Right hindlimb (tissue), 1 donor: ENCODE measurements around the gene FUT7.
A peak's percentile ranks its signal among the peaks of the same experiment; 100 is the strongest.
"Not testable (repeated sequence)": the region's sequence is repeated elsewhere in the genome, so short reads cannot be mapped to it uniquely, and the experiment has no call there.

ENCODE experiments used
- DNase-seq: peaks from one replicate; pipeline ENCODE4 v3.0.0-alpha.2; 2018

FUT7 gene

DNA sequence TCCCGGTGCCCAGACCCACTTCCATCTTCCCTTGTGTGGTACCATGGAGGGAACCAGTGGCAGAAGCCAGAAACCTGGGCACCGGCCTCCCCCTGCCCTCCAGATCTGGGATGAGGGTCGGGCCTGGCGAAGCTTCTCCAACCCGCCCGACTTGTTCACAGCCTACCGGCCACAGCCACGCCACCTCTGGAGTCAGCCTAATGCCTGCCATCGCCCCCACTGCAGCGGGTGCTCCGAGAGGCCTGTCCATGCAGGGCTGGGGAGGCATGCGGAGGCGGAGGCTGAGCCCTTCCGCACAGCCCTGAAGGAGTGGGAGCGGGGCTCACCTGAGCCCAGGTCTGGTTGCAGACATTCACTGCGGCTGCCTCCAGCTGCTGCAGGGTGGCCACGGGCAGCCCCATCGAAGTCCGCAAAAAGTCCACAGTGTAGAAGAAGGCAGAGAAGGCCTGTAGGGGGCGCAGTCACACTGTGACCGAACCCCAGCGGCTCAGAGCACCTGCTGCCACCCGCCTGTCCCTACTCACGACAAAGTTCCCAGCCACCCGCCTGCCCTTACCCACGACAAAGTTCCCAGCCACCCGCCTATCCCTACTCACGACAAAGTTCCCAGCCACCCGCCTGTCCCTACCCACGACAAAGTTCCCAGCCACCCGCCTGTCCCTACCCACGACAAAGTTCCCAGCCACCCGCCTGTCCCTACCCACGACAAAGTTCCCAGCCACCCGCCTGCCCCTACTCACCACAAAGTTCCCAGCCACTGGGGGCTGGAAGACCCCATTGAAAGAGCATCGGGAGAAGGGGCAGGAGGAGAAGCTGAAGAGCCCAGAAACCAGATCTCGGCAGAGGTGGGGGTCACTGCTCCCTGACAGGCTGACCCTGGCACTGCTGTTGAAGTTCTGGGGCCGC, 17.9 kb upstream of the FUT7 start:
- no peak for DNase-seq

DNA sequence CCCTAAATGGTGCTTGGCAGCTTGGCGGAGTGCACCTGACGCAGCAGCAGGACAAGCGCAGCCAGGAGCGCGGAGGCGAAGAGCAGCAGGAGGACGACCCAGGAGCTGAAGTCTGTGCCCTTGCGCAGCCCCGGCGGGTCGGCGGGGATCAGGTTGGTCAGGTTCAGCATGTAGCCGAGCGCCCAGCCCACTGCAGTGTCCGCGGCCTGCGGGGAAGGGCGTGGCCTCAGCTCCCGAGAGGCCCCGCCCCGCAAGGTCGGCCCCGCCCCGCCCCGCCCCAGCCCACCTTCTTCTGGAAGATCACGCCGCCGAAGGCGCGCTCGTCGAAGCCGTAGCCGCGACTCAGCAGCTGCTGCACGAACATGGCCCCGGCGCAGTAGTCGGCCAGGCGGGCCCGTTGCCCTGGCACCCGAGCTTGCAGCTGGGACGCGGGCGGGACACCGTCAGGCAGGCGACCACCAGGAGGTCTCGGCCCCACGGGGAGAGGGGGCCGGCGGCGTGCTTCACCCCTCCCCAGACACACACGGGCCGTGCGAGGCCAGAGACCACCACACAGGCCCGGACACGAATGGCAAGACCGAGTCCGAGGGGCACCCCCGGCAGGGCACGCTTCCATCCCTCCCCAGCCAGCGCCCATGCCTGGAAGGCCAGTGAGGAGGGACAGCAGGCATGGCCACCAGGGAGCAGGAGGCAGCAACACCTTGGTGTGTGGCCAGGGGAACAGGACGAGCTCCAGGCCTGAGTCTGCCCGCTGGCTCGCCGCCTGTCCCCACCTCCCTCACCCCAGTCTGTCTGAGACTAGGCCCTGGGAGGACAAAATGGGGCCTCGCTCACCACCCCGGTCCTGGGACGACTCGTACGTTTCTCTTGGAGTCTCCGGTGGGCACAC, 17.0 kb upstream of the FUT7 start:
- no peak for DNase-seq

DNA sequence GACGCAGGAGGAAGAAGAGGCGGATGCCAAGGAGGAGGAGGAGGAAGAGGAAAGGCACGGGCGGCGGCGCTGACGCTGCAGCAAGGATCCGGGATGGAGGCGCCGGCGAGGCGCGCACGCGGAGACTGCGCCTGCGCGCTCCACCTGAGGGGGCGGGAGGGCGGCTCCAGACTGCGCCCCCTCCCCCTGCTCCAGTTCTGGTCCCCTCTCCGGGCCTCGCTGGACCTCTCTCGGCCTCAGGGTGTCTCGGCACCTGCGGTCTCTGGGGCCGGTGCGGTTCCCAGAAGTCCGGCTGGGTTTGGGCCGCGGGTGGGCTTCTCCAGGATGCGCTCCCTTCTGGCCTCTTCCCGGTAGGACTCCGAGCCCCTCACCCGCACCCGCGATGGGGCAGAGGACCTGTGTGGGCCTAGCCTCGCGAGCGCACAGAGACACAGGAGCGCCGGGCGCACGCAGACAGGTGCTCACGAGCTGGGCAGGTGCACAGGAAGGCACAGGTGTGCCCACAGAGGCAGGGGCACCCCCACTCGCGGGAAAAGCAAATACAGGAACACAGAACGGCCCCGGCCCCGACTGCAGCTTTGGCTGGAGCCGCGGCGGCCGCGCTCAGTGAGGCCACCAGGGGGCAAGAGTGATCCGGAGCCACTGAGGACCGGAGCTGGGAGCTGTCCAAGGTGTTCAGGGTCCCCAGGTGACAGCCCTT, 14.3 kb upstream of the FUT7 start, which contains the start of gene NPDC1:
TSS of gene NPDC1 (minus strand) at position 90 of the 700 bp plus-strand sequence. CDS start 188 bp downstream, outside the sequence.
- peak; percentile 85 for DNase-seq

DNA sequence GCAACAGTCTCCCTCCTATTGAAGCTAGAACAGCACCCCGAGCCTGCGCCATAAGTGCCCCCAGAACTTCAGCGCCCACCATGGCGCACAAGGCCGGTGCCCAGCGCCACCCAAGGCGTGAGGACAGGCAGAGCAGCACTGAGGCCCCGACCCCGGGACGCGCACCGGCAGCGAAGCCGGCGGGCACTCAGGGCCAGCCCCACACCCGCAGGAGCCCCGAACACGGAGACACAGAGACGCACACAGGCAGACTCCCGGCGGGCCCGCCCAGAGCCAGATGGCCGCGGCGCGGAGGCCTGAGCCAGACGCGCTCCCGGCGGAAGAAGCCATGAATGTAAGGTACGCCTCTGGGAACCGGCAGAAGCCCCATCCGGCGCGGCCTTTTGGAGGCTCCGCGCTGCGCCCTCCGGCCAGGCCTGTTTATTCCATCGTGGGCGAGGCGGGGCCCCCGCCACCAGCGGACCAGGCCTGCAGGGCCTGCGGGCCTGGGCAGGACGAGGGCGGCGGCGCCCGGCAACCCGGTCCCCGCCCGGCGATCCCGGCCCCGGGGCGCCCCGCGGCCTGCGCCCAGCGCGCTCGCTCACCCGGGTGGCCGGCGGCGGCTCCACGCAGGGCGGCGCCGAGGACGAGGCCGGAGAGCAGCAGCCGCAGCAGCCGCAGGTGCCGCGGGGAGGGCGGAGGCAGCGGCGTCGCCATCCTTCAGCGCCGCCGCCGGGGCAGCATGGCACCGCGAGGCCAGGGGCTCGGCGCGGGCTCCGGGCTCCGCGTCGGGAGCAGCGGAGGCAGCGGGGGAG, 13.6 kb upstream of the FUT7 start:
- DNase-seq = no peak

DNA sequence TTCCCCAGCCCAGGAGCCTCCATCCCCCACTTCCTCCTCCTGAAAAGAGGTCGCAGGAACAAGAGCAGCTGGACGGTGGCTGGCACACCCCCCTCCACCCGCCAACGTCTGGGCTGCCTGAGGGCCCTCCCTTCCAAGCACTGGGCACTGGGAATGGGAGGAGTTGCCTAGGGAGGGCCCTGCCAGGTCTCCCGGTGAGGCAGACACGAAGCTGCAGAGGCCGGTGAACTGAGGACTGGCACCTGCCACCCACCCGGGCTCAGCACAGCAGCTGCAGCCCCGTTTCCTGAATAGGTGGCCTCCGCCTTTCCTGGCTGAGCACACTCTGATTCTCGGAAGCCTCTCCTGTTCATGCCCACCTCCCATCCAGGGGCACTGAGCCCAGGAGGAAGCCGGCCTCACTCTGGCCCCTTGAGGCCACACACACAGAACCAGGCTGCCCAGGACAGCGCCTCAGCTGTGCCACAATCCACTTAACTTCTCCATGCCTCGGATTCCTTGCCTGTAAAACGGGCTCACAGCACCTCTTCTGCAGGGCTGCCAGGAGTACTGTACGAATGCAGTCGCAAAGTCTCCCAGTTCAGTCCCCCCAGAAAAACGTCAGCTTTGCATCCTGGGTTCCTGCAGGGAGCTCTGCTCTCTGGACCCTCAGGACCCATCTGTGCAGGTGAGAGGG, 12.8 kb upstream of the FUT7 start:
- DNase-seq = no peak

DNA sequence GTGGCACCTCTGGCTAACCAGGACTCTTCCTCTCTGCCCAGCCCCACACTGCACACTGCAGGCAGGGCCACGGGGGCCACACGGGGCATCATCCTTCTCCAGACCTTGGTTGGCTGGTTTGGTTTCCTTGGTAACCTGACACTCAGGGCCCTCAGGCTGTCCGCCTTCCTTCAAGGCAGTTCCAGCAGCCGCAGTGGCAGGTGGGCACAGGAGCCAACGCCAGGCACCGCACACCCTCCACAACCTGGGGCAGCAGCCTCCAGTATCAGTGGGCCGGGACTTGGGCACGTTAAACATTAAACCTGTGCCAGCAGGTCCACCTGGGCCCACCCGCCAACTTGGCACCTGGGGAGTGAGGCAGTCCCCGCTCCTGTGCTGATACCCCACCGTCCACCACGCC, 12.1 kb upstream of the FUT7 start:
- DNase-seq = no peak

DNA sequence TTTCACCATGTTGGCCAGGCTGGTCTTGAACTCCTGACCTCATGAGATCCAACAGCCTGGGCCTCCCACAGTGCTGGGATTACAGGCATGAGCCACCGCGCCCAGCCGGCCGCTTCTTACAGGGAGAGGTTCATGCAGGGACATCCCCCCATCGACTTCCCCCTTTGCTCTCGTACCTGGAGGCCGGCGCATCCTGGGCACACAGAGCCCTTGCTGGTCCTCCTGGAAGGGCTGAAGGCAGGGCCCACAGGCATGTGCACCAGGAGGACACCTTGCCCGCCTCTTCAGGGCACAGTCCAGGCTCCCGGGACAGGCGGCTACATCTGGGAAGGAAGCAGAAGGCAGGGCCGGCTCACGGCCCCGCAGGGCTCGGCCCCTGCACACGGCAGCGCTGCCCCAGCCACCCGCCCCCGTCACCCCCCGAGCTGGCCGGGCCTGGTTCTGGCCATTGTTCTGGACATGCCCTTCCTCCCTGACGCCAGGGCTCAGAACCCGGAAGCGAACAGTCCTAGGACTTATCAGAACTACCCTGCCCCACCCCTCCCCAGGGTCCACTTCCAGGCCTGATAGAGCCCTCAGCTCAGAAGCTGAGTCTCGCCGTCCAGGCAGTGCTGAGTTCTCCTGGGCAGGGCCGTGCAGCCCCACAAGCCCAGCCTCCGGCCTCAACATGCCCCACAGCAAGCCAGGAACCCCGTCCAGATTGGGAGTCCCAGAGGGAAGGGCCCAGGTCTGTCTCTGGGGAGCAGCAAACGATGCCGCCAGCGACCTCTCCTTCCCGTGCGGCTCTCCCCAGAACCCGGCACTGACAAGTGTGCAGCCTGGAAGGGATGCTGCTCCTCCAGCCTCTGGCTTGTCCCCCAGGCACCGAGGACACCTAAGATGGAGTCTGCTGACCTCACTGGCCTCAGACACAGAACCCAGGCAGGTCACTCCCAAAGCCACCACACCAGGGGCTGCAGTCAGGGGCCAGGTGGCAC, 11.2 kb upstream of the FUT7 start:
- DNase-seq = no peak

DNA sequence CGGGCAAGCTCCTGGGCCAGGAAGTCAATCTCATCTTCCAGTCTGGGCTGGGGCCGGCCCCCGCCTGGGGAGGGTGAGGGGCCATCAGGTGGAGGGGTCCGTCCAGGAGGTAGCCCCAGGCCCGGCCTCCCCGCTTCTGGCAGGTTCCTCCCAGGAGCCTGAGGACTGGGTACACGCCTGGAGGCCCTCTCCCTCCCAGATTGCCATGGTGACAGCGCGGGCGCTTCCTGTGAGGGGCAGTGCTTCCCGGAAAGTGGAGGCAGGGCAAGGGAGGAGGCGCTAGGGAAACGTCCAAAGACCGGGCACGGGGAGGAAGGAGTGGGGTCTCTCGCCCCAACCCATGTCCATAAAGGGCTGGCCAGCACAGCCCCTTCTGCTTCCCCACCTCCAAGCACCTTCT, 9.2 kb upstream of the FUT7 start:
- no peak for DNase-seq

DNA sequence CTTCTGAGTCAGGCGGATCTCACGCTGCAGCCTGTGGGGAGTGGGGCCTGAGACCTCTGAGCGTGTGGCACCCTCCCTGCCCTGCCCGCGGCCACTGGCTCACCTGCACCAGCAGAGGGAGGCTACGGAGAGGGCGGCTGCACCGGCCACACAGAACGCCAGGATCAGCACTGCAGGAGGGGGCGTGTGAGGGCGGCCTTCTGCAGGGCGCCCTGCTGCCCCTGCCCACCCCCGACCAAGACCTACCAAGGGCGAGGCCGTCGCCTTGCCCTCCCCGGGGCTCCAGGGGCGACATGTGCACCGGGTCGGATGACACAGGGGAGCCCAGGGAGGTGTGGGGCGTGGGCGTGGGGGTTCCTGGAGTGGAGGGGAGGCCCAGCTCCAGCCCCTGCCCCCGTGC, 8.7 kb upstream of the FUT7 start:
- DNase-seq = no peak

DNA sequence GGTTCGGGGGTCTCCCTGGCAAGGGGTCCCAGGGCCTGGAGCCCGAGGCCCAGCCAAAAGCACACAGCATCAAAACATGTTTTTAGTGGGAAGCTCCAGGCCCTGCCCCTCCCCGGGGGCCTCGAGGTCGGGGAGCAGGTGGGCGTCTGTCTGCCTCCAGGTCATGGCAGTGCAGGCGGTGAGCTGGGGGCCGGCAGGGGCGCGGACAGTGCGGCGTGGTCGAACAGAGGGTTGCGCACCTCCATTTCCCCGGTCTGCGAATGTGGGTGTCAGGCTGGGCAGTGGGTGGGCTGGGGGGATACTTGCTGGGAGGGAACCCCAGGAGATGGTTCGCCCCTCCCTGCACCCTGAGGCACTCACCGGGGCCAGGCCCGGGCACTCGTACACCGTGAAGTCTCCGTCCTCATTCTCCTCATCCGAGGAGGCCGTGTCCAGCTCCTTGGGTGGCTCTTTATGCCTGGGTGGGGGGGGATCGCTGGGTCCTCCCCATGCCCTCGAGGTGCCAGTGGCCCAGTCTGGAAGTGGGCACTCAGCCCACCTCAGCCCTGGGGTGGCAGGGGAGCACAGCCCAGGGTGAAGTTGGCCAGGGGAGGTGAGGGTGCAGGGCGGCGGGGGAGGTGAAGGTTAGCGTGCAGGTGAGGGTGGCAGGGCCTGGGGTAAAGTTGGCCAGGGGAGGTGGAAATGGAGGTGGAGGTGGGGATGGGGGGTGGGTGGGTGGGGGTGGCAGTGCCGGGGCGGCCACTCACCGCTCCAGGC, 7.9 kb upstream of the FUT7 start:
- no peak for DNase-seq

DNA sequence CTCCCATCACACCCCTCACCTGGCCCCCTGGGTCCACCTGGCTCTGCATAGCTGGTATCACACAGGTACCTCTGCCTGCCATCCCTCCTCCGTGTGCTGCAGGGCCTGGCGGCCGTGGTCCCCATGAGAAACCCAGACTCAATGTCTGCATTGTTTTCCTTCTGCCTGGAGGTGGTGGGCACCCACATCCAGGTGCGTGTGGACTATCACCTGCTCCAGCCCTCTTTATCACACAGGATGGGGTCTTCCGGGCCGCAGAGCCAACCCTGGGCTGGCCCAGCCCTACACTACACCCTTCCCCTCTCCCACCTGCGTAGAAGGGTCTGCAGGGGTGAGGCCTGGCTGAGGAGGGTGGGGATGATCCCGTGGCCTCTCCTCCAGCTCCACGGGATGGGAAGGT, 7.0 kb upstream of the FUT7 start:
- no peak for DNase-seq

DNA sequence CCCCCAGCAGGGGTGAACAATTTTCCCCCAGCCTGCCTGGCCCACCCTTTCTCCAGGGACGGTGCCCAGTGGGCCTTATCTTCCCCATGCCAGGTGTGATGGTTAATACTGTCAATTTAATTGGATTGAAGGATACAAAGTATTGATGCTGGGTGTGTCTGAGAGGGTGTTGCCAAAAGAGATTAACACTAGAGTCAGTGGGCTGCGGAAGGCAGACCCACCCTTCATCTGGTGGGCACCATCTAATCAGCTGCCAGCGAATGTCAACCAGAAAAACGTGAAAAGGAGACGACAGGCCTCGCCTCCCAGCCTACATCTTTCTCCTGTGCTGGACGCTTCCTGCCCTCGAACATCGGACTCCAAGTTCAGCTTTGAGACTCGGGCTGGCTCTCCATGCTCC, 5.6 kb upstream of the FUT7 start:
- DNase-seq = no peak

DNA sequence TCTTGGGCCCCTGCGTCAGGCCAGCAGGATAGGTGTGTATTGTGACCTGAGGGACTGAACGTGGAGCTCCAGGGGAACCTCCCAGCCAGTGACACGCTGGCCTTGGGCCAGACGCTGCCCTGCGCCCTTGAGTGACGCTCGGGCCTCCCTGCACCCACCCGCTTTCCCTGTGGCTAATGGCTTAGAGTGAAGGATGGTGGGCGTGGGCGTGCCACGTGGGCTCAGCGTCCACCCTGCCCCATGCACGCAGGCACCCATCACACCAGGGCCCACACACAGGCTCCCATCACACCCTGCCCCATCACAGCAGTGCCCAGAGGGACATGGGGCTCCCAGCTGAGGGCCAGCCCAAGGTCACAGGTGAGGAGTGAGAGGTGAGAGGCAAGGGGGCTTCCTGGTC, 5.1 kb upstream of the FUT7 start:
- DNase-seq = no peak

DNA sequence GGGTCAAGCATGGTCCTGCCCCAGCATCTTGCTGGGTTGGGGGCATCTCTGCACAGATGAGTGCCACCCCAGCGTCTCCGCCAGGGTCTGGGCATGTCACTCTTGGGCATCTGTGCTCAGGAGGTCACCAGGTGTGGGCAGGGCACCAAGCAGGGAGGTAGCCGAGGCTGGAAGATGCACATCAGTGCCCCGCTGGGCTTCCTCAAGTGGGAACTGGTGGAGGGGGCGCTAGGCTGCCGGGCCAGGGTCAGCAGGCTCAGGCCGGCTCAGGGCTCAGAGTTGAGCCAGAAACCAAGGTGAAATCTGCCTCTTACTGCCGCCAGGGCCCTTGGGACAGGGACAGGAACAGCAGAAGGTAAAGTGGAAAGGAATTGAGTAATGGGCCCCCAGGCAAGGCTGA, 4.0 kb upstream of the FUT7 start:
- DNase-seq = no peak

DNA sequence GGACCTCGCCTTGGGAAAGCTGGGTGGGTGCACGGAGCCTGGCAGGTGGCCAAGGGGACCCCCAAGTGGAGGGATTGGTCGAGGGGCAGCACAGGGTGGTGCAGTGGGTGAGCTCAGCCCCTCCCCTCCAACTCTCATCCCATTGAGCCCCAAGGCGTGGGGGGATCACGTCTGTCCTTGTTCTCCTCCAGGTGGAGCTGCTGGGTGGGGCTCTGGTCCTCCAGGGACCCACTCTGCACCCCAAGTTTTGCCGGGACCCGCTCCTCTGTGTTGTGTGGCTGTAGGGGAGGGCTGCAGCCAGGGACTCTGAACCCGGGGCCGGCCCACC, 3.6 kb upstream of the FUT7 start:
- DNase-seq = no peak

DNA sequence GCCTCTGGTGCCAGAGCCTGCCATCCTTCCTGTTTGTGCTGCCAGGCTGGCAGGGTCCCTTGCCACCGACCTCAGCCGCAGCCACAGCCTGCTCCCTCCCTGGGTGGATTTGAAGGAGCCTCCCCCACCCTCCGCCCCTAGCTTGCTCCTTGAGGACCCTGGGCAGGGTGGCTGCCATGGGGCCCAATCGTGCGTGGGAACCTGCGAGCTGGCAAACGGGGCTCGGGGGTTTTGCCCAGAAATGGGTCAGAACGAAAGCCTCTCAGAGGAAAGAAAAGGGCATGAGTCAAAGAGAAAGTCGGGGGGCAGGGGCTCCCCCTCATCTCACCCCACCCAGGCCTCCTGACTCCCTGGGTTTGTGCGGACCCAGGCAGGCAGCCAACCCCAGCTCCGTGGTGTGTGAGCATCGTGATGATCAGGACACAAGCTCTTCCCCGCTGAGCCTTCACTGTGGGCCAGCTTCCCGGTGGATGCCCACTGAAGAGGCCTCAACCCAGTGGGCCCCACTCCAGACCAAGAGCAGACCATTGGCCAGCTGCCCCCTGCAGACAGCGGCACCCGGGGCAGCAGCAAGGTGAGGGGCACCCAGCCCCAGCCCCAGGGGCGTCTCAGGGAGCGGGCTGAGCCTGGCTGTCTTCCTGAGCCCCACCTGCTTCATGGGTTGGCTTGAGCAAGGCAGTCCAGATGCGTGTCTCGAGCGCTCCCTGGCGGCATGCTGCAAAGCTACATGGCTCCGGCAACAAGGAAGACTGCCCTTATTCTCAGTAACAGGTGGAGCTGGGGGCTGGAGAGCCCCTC, 3.0 kb upstream of the FUT7 start:
- peak; percentile 87 for DNase-seq

DNA sequence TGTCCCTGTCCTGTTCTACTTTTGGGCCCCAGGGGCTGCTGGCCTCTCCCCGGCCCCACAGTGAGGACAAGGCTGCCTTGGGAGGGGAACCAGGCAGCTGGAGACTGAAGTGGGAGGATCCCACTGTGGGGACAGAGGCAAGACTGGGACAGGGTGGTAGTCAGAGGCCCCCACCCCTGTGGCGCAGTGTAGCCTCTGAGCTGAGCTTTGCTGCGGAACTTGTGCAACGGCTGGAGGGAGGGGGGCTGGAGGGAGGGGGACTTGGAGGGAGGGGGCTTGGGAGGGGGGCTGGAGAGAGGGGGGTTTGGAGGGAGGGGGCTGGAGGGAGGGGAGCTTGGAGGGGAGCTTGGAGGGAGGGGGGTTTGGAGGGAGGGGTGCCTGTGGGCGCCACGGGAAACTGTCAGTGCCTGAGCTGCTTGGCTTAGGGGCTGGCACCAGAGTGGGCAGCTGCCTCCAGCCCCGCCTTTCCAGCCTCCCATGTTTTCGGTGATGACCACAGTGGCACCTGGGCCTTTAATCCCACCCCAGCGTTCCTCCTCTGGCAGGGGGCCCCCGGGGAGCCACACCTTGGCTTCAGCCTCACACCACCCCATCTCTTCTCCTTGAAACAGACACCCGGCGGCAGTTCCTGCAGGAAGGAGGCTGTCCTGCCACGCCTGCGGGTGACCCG, 2.3 kb upstream of the FUT7 start:
- DNase-seq = no peak

DNA sequence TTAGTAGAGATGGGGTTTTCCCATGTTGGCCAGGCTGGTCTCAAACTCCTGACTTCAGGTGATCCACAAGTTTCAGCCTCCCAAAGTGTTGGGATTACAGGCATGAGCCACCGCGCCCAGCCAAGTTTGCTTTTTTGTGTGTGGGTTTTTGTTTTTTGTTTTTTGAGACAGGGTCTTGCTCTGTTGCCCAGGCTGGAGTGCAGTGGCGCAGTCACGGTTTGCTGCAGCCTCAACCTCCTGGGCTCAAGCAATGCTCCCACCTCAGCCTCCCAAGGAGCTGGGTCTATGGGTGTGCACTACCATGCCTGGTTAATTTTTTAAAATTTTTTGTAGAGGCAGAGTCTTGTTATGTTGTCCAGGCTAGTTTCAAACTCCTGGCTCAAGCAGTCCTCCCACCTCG, 1.6 kb upstream of the FUT7 start:
- DNase-seq = not testable (repeated sequence)
